GM10248 (cell line): ENCODE results near the gene AQP5.

Experiments
- CTCF ChIA-PET: fragments of 300-600 bp; sonication (Branson Sonifier 250); formaldehyde crosslinking; extraction: SDS; loops from one replicate; lab custom pipeline; 2021; ENCODE audit warnings: antibody characterized with exemption; lab: Yijun Ruan, JAX
- POLR2A ChIA-PET: fragments of 350-650 bp; sonication (Branson Sonifier 250); formaldehyde crosslinking; extraction: SDS; loops from one replicate; lab custom pipeline; 2020; ENCODE audit warnings: antibody characterized with exemption; lab: Yijun Ruan, JAX
- DNase-seq: peaks from one replicate; pipeline ENCODE4 v3.0.0; 2012; ENCODE audit errors: extremely low spot score
- TF ChIP-seq, protein P1 (sequence below): IDR thresholded peaks from 2 replicates; pipeline ENCODE4 v1.5.1; 2012; ENCODE audit warnings: mild to moderate bottlenecking, low read depth; ENCODE audit errors: extremely low read depth, missing control alignments, control extremely low read depth

Gene AQP5

DNA sequence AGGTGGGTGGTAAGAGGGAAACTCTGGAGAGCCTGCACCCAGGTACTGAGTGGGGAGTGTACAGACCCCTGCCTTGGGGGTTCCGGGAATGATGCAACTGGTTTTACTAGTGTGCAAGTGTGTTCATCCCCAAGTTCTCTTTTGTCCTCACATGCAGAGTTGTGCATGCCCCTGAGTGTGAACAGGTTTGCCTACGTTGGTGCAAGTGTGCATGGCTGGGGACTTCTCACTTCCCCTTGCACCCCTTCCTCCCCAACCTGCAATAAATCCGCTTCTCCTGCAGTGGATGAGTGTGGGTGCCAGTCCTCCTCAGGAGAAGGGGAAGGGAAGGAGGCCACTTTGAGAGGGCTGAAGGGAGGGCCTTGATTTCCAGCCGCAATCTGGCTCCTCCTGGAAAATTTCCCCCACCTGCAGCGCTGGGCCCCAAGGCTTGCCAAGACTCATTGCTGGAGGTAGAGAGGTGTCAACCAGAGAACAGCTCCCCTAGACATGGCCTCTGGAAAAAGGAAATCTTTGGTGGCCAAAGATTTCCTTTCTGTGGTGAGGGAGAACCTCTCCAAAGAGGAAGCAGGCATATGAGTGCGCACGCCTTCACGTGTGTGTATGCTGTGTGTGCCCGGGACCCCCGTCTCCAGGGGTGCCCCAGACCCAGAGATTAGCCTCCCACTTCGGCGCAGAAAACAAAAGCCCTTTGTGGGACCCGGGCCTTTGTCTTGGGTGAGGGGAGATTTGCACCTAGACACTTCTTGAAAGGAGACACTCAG, 5.6 kb upstream of the AQP5 start:
- ChIA-PET CTCF (interaction anchor here (2.7 to 4.6 kb wide), 2 partner anchors 10 to 115 kb away, joined by 7 to 36 read pairs; no protein-coding TSS in a partner anchor), POLR2A (no interaction called here)
- TF ChIP-seq, protein P1, sequence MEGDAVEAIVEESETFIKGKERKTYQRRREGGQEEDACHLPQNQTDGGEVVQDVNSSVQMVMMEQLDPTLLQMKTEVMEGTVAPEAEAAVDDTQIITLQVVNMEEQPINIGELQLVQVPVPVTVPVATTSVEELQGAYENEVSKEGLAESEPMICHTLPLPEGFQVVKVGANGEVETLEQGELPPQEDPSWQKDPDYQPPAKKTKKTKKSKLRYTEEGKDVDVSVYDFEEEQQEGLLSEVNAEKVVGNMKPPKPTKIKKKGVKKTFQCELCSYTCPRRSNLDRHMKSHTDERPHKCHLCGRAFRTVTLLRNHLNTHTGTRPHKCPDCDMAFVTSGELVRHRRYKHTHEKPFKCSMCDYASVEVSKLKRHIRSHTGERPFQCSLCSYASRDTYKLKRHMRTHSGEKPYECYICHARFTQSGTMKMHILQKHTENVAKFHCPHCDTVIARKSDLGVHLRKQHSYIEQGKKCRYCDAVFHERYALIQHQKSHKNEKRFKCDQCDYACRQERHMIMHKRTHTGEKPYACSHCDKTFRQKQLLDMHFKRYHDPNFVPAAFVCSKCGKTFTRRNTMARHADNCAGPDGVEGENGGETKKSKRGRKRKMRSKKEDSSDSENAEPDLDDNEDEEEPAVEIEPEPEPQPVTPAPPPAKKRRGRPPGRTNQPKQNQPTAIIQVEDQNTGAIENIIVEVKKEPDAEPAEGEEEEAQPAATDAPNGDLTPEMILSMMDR: no peak
- DNase-seq: no peak

DNA sequence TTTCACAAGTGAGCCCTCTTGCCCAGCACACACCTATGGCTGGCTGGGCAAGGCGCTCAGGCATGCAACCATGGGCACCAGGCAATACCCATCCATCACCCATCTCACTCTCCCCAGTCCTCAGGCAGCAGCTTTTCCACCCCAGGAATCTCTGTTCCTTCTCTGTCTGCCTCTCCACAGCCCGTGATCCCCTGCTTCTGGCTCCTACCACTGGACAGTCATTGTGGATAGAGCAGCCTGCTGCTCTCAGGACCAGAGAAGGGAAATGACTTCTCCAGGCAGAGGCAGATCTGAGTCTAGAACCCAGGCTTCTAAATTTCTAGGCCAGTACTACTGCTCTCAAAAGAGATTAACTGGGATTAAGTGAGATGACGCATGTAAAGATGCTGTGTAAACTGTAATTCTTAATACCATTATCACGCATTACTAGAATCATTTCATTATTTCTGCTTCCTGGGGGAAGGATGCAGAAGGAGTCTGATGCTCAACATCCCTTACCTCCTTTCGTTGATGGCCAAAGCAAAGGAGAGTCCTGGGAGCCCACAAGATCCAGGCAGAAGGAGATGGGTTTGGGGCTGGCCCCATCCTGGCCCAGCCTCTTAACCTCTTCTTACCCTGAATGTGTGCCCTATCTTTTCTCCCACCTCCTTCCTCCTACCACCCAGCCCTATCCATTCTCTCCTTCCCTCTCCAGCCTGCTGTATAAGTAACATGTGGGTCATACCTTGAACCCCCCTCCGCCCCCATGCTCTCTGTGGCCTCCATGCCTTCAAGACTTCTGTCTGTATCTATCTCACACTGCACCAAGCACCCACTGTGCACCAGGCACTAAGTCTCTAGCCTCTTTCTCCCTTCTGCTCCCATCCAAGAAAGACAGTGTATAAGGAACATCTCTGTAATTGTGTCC, 4.8 kb upstream of the AQP5 start:
- DNase-seq: no peak
- POLR2A ChIA-PET: no interaction called here

GRCh38 chr12:49957570-49957967, 4.1 kb upstream of the AQP5 start:
- TF ChIP-seq, protein P1: no peak
- CTCF ChIA-PET: interaction anchor here (1.2 to 4.7 kb wide), 5 partner anchors 10 to 113 kb away, joined by 3 to 40 read pairs (median 12); no protein-coding TSS in a partner anchor
- no peak for DNase-seq
- POLR2A ChIA-PET: no interaction called here

More for the DNA sequence above, 4.8 kb upstream of the AQP5 start:
- TF ChIP-seq, protein P1: no peak
- CTCF ChIA-PET: interaction anchor here (1.2 to 4.7 kb wide), 5 partner anchors 10 to 114 kb away, joined by 3 to 40 read pairs (median 35); no protein-coding TSS in a partner anchor

- TF ChIP-seq, protein P1: no peak
- DNase-seq: no peak
- ChIA-PET CTCF (interaction anchor here (2.0 to 4.7 kb wide), 5 partner anchors 7 to 111 kb away, joined by 7 to 40 read pairs (median 12); no protein-coding TSS in a partner anchor), POLR2A (no interaction called here)
These were observed 1.8 kb upstream of the AQP5 start for GRCh38 chr12:49959685-49960473.

- ChIA-PET CTCF (interaction anchor here (4.7 to 11.2 kb wide), 2 partner anchors 14 to 93 kb away, joined by 35 to 161 read pairs; no protein-coding TSS in a partner anchor), POLR2A (no interaction called here)
- DNase-seq: no peak
- TF ChIP-seq, protein P1: no peak
These were observed 1.1 kb upstream of the AQP5 start for GRCh38 chr12:49960474-49961110.
